Neural cell (in vitro differentiated cells): ENCODE results near the gene PCDHGA5. TPM values are rescaled to one million over a fixed set of nuclear protein-coding genes. Genes with fewer than 3 reads are reported as not detected.

Experiments
- polyA plus RNA-seq: library from polyadenylated mRNA; depleted of rRNA; stranded (reverse); fragments of >200 nt; gene quantifications from 2 replicates; pipeline ENCODE4 v1.2.3, GENCODE V29; 2014

The PCDHGA5 gene
- polyA plus RNA-seq, 1 donor from 2014 or later = 0.25 TPM

Other genes with a start within 250 kb of the PCDHGA5 start
- gene PCDHB4, start 242.3 kb upstream of the PCDHGA5 start, polyA plus RNA-seq = 4.2 and 4.3 TPM in 2 replicates
- gene PCDHB5, start 229.0 kb upstream of the PCDHGA5 start, polyA plus RNA-seq = 4.5 and 4.7 TPM in 2 replicates
- 1.6 and 1.7 TPM in 2 replicates for gene PCDHB6, start 214.1 kb upstream of the PCDHGA5 start, polyA plus RNA-seq
- gene PCDHB7, start 191.5 kb upstream of the PCDHGA5 start, polyA plus RNA-seq = 0.99 and 2.1 TPM in 2 replicates
- 0.76 and 0.81 TPM in 2 replicates for gene PCDHB8, start 186.4 kb upstream of the PCDHGA5 start, polyA plus RNA-seq
- 2.1 and 2.8 TPM in 2 replicates for gene PCDHB16, start 181.8 kb upstream of the PCDHGA5 start, polyA plus RNA-seq
- 4.8 and 4.9 TPM in 2 replicates for gene PCDHB9, start 177.0 kb upstream of the PCDHGA5 start, polyA plus RNA-seq
- 8.7 and 9.6 TPM in 2 replicates for gene PCDHB10, start 171.8 kb upstream of the PCDHGA5 start, polyA plus RNA-seq
- gene PCDHB11, start 164.5 kb upstream of the PCDHGA5 start, polyA plus RNA-seq = 2.7 and 3.7 TPM in 2 replicates
- gene PCDHB12, start 155.4 kb upstream of the PCDHGA5 start, polyA plus RNA-seq = 1.3 and 2.2 TPM in 2 replicates
- 1.0 and 1.6 TPM in 2 replicates for gene PCDHB13, start 150.2 kb upstream of the PCDHGA5 start, polyA plus RNA-seq
- 12.6 and 18.3 TPM in 2 replicates for gene PCDHB14, start 140.8 kb upstream of the PCDHGA5 start, polyA plus RNA-seq
- gene PCDHB15, start 118.8 kb upstream of the PCDHGA5 start, polyA plus RNA-seq = 11.2 and 13.7 TPM in 2 replicates
- gene SLC25A2, start 60.1 kb upstream of the PCDHGA5 start, polyA plus RNA-seq = not detected in 2 replicates
- gene TAF7, start 43.4 kb upstream of the PCDHGA5 start, polyA plus RNA-seq = 173 and 198 TPM in 2 replicates
- gene PCDHGA1, start 33.6 kb upstream of the PCDHGA5 start, polyA plus RNA-seq = 0.19 and 0.50 TPM in 2 replicates
- gene PCDHGA2, start 25.4 kb upstream of the PCDHGA5 start, polyA plus RNA-seq = 0.21 and 0.26 TPM in 2 replicates
- gene PCDHGA3, start 20.3 kb upstream of the PCDHGA5 start, polyA plus RNA-seq = 0.10 and 0.26 TPM in 2 replicates
- 0.46 and 0.68 TPM in 2 replicates for gene PCDHGB1, start 14.1 kb upstream of the PCDHGA5 start, polyA plus RNA-seq
- 0.38 TPM in 1 of 2 replicates, not detected in the other for gene PCDHGA4, start 9.1 kb upstream of the PCDHGA5 start, polyA plus RNA-seq
- gene PCDHGB2, start 4.2 kb upstream of the PCDHGA5 start, polyA plus RNA-seq = 0.30 and 0.43 TPM in 2 replicates
- gene PCDHGB3, start 6.1 kb downstream of the PCDHGA5 start, polyA plus RNA-seq = not detected in 2 replicates
- gene PCDHGA6, start 9.7 kb downstream of the PCDHGA5 start, polyA plus RNA-seq = 0.09 TPM in 1 of 2 replicates, not detected in the other
- not detected in 2 replicates for gene PCDHGA7, start 18.6 kb downstream of the PCDHGA5 start, polyA plus RNA-seq
- gene PCDHGB4, start 23.5 kb downstream of the PCDHGA5 start, polyA plus RNA-seq = 9.3 and 13.0 TPM in 2 replicates
- 0.19 and 0.38 TPM in 2 replicates for gene PCDHGA8, start 28.5 kb downstream of the PCDHGA5 start, polyA plus RNA-seq
- 0.17 and 0.54 TPM in 2 replicates for gene PCDHGB5, start 33.8 kb downstream of the PCDHGA5 start, polyA plus RNA-seq
- 0.11 TPM in 1 of 2 replicates, not detected in the other for gene PCDHGA9, start 38.6 kb downstream of the PCDHGA5 start, polyA plus RNA-seq
- 29.2 and 34.4 TPM in 2 replicates for gene PCDHGB6, start 43.9 kb downstream of the PCDHGA5 start, polyA plus RNA-seq
- 7.3 and 8.1 TPM in 2 replicates for gene PCDHGA10, start 48.8 kb downstream of the PCDHGA5 start, polyA plus RNA-seq
- gene PCDHGB7, start 53.5 kb downstream of the PCDHGA5 start, polyA plus RNA-seq = 4.7 and 5.1 TPM in 2 replicates
- gene PCDHGA11, start 56.9 kb downstream of the PCDHGA5 start, polyA plus RNA-seq = 0.32 and 0.62 TPM in 2 replicates
- 0.11 and 0.56 TPM in 2 replicates for gene PCDHGA12, start 66.3 kb downstream of the PCDHGA5 start, polyA plus RNA-seq
- gene PCDHGC3, start 111.8 kb downstream of the PCDHGA5 start, polyA plus RNA-seq = 2.1 and 2.8 TPM in 2 replicates
- gene PCDHGC4, start 120.9 kb downstream of the PCDHGA5 start, polyA plus RNA-seq = 4.3 and 6.4 TPM in 2 replicates
- gene PCDHGC5, start 124.9 kb downstream of the PCDHGA5 start, polyA plus RNA-seq = 0.51 and 0.54 TPM in 2 replicates